ENCODE measurements around the gene ZFP90. TPM values are rescaled to one million over a fixed set of nuclear protein-coding genes. Genes with fewer than 3 reads are reported as not detected.

ZFP90 gene
- total RNA-seq, 3 donors from 2014 or later: 35.7 to 40.6 (median 40.3) TPM

DNA sequence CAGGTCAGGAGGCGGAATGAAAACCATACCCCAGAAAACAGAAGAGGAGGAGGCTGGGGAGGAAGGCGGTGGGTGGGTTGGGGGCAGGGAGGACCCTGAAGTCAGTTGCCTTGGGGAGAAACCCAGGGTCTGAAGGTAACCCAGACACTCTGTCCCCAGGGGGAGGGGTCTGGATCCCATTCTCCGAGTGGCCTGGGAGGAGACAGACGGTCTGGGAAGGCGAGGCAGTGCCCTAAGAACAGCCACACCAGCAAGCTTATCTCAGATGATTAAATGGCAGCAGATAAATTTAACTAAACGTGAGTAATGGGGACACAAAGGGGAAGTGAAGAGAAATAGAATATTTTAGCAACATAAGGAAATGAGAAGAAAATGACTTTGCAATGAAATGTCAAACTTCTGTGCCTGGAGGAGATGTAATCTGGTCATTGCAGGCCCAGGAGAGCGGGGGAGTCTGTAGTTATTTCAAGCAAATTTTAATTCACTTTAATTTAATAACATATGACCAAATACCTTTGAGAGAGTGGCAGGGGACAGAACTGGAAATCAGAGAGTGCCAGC lies 21.4 kb upstream of the ZFP90 start:
- Histone ChIP-seq H3K4me1 (no peaks in the 10 kb centered on the region), H3K36me3 (no peaks in the 10 kb centered on the region), H3K9me3 (no peaks in the 10 kb centered on the region), H3K27me3 (no peaks in the 10 kb centered on the region), H3K27ac (no peak overlapping the region), H3K4me3 (no peak overlapping the region)
- intact Hi-C loops (cut with DNase I; ENCODE audit: low total_unique reads): no loop called here
- DNase-seq (ENCODE audit: low spot score in 2 of 2): no peak
- TF ChIP-seq, protein P1, sequence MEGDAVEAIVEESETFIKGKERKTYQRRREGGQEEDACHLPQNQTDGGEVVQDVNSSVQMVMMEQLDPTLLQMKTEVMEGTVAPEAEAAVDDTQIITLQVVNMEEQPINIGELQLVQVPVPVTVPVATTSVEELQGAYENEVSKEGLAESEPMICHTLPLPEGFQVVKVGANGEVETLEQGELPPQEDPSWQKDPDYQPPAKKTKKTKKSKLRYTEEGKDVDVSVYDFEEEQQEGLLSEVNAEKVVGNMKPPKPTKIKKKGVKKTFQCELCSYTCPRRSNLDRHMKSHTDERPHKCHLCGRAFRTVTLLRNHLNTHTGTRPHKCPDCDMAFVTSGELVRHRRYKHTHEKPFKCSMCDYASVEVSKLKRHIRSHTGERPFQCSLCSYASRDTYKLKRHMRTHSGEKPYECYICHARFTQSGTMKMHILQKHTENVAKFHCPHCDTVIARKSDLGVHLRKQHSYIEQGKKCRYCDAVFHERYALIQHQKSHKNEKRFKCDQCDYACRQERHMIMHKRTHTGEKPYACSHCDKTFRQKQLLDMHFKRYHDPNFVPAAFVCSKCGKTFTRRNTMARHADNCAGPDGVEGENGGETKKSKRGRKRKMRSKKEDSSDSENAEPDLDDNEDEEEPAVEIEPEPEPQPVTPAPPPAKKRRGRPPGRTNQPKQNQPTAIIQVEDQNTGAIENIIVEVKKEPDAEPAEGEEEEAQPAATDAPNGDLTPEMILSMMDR (IDR thresholded peaks at IDR 0.05): no peak
- TF ChIP-seq POLR2A (IDR thresholded peaks at IDR 0.05) (no peak), POLR2AphosphoS5 (IDR thresholded peaks at IDR 0.05) (no peak)

DNA sequence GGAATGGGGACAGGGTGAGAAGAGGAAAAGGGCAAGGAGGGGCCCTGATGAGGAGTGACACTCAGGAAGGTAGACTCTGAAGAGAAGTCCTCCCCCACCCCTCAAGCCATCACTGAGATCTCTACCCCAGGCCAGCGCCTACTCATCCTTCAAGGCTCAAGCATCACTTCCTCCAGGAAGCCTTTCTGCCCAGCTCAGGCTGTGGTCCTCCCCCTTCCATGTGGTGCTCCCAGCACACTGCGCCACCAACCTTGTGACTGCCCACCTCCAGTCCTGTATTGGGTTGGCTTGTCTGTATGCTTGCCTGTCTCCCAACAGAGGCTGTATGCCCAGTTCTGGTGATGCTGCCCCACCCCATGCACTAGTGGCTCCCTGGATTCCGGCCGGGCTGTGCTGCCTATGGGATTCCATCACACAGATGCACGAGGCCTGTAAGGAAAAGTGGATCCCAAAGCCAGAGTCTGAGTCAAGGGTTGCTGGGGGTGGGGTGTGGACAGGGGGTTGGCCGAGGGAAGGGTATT lies 19.8 kb upstream of the ZFP90 start:
- Histone ChIP-seq H3K27ac (no peak overlapping the region), H3K36me3 (no peaks in the 10 kb centered on the region), H3K4me3 (no peak overlapping the region), H3K27me3 (no peaks in the 10 kb centered on the region), H3K9me3 (no peaks in the 10 kb centered on the region), H3K4me1 (no peaks in the 10 kb centered on the region)
- no peak for DNase-seq (ENCODE audit: low spot score in 2 of 2)
- intact Hi-C loops (cut with DNase I; ENCODE audit: low total_unique reads): no loop called here
- no peak for TF ChIP-seq POLR2AphosphoS5 (IDR thresholded peaks at IDR 0.05)
- TF ChIP-seq POLR2A (IDR thresholded peaks at IDR 0.05): no peak
- TF ChIP-seq, protein P1 (IDR thresholded peaks at IDR 0.05): no peak

DNA sequence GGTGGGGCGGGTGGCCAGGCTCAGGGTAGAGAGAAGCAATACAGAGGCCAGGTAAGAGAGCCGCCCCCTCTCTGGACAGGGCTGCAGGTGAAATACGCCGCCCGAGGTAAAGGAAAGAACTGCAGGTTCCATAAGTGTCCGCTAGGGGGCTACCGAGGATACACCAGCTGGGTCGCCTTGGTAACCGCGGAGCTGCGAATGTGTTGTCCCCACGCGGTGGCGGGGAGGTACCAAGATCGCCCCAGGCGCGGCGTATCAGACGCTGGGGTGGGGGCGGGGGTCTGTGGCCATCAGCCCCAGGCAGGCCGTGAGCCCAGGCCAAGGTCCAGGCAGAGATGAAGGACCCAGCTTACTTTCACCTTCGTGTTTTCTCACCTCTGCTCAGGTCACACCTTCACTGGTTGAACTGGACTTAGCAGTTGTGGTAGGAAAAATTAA lies 18.4 kb upstream of the ZFP90 start:
- DNase-seq (ENCODE audit: low spot score in 2 of 2): peak; percentile 83 to 90
- H3K4me1 ChIP-seq: no peaks in the 10 kb centered on the region
- intact Hi-C loops (cut with DNase I; ENCODE audit: low total_unique reads): no loop called here
- no peaks in the 10 kb centered on the region for H3K9me3 ChIP-seq
- H3K27me3 ChIP-seq: no peaks in the 10 kb centered on the region
- TF ChIP-seq, protein P1 (IDR thresholded peaks at IDR 0.05): peak; percentile 97 to 99 (median 98)
- TF ChIP-seq POLR2AphosphoS5 (IDR thresholded peaks at IDR 0.05) (peak in 1 of 3 donors; percentile 19), POLR2A (IDR thresholded peaks at IDR 0.05) (no peak)
- no peak overlapping the region for H3K27ac ChIP-seq
- no peaks in the 10 kb centered on the region for H3K36me3 ChIP-seq
- peak overlapping the region in 2 of 3 donors; percentile 45 to 61 for H3K4me3 ChIP-seq

DNA sequence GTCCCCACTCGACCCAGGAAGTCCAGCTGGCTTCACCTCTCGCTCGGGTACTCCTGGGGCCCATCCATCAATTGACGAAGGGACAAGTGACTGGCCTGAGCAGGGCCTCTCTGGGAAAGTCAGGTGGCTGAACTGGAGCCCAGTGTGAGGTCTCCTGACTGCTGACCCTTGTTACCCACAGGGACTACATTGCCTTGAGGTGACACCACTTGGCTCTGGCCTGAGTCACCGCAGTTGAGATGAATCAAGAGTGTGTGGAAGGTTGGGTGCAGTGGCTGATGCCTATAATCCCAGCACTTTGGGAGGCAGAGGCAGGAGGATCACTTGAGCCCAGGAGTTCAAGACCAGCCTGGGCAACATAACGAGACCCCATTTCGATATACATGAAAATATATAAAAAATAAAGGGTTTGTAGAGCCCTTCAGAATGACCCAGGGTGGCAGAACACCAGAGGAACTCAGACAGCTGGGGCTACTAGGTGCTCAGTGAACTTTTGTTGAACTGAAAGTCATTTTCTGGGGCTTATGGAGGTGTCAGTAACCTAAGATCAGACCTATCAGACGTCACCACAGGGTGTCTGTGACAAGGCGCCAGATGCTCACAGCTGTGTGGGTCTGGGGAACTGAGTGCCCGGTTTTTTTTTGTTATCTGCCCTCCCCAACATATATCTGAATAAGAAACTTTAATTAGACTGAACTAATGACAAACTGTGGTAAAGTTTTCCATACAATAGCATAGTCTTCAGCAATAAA lies 14.8 kb upstream of the ZFP90 start:
- TF ChIP-seq POLR2AphosphoS5 (IDR thresholded peaks at IDR 0.05) (no peak), POLR2A (IDR thresholded peaks at IDR 0.05) (no peak)
- TF ChIP-seq, protein P1 (IDR thresholded peaks at IDR 0.05): no peak

More for the DNA sequence above, 14.8 kb upstream of the ZFP90 start:
- Histone ChIP-seq H3K27me3 (no peaks in the 10 kb centered on the region), H3K4me1 (no peaks in the 10 kb centered on the region), H3K27ac (no peak overlapping the region), H3K4me3 (no peak overlapping the region), H3K9me3 (no peaks in the 10 kb centered on the region), H3K36me3 (no peaks in the 10 kb centered on the region)
- DNase-seq (ENCODE audit: low spot score in 2 of 2): no peak
- intact Hi-C loops (cut with DNase I; ENCODE audit: low total_unique reads): no loop called here
